LNCaP clone FGC (cell line): ENCODE results near the gene LIMCH1.

Source experiments
- DNase-seq: peaks from one replicate; pipeline ENCODE4 v3.0.0-alpha.2; 2011; ENCODE audit warnings: low read depth
- H3K4me3 ChIP-seq: 2 replicates; pipeline ENCODE4 v1.5.1; 2011; ENCODE audit warnings: mild to moderate bottlenecking, low read depth, low read length, control low read depth
- CTCF ChIP-seq: IDR thresholded peaks from 2 replicates; pipeline ENCODE4 v1.5.1; 2012; ENCODE audit warnings: mild to moderate bottlenecking; ENCODE audit not compliant: control insufficient read depth, insufficient read depth; ENCODE audit errors: extremely low read depth

The LIMCH1 gene

DNA sequence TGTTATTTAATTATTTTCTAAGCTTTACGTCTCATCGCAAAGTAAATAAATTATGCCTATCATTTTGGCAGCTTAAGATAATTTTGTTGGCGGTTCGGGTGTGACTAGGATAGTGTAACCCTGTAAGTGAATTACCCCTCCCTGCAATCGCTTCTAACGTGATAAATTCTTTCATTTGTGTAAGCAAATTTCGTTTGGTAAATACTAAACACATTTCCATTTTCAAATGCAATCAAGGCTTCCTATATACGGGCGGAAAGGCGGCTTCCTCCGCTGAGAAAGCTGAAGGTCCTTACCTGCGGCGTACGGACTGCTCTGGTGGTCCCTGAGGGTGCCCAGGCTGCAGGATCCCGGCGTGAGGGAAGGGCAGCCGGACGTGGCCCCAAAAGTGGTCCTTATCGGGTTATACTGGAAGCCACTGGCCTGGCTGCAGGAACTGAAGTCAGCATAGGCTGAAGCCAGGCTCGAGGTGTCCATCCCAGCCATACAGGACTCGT lies 210.2 kb downstream of the LIMCH1 start:
- H3K4me3 ChIP-seq = no peak overlapping the region
- DNase-seq = no peak
- TF ChIP-seq CTCF = no peak

DNA sequence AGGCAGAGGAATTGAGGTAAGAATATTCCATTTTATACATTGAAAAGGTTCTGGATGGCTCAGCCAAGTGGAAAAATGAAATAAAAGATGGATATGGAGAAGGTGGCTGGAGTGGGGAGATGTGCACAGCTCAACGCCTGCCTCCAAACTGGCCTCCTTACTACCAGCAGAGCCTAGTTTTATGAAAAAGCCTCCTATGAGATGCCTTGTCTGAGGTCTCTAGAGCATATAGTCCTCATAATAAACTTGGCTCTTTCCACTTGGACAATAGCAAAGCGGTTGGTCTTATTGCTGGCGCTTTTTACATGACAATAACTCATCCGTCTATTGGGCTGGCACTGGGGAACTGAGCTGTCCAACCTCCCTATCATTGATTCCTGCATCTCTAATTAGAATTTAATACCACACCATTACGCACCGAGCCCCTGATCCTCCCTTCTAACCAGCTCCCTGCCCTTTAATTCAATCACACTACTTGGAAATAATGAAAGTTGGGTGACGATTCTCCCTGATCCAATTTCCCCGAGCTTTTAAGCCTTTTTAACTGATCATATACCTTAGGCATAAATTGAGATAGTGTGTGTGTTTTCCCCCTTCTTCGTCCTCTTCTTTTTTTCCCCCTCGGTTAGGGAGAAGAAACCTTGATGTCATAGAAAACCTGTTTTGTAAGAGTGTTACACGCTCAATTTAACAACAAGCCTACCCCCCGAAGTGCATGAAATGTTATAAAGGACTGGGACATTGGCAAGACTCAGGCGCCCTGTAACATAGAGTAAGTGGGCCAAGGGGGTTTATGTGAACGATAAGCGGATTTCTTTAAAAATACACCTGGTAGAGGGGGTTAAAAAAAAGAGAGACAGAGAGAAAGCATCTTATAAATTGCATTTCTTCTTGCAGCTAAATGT lies 210.9 kb downstream of the LIMCH1 start, which contains the start of gene PHOX2B:
TSS of gene PHOX2B (minus strand) at position 155 of the 905 bp plus-strand sequence. CDS start at position 40, 115 bp downstream.
- H3K4me3 ChIP-seq = no peak within 1 kb of the TSS
- TF ChIP-seq CTCF = no peak

GRCh38 chr4:41749631-41750039 lies 211.7 kb downstream of the LIMCH1 start:
- no peak for TF ChIP-seq CTCF
- no peak for DNase-seq
- H3K4me3 ChIP-seq = no peak overlapping the region

More for the DNA sequence above, 210.9 kb downstream of the LIMCH1 start, which contains the start of gene PHOX2B:
- no peak for DNase-seq
